ENCODE results near the gene KLHL36.

- no peak for TF ChIP-seq CTCF (conservative IDR thresholded peaks at IDR 0.05; ENCODE audit: low read depth, low read length)
- TF ChIP-seq EZH2 (IDR thresholded peaks at IDR 0.05; ENCODE audit: borderline replicate concordance, low read depth, low read length, poor library complexity, severe bottlenecking), result no peak
Observed at GRCh38 chr16:84709609-84710008, 61.3 kb downstream of the KLHL36 start.

All from A673 (cell line).